Neural progenitor cell (in vitro differentiated cells): ENCODE measurements around the gene DAAM2. TPM values are rescaled to one million over a fixed set of nuclear protein-coding genes. Genes with fewer than 3 reads are reported as not detected.

Experiments
- DNase-seq: peaks from one replicate; pipeline ENCODE4 v3.0.0-alpha.2; 2016; ENCODE audit warnings: low spot score
- H2AFZ ChIP-seq: fragments of 200-600 bp; sonication (generic); replicated peaks from 2 replicates; pipeline ENCODE4 v1.6.1; 2016; ENCODE audit warnings: antibody characterized with exemption
- H3F3A ChIP-seq: fragments of 200-600 bp; sonication (generic); 2 replicates; pipeline ENCODE4 v1.6.1; 2016; ENCODE audit warnings: antibody characterized with exemption, low read depth
- H3K27ac ChIP-seq: fragments of 200-600 bp; sonication (generic); 2 replicates; pipeline ENCODE4 v1.5.1; 2016; ENCODE audit warnings: mild to moderate bottlenecking
- H3K27me3 ChIP-seq: fragments of 200-600 bp; sonication (generic); 2 replicates; pipeline ENCODE4 v1.6.1; 2016; ENCODE audit warnings: mild to moderate bottlenecking, moderate library complexity
- H3K36me3 ChIP-seq: fragments of 200-600 bp; sonication (generic); 2 replicates; pipeline ENCODE4 v1.5.1; 2016
- H3K4me1 ChIP-seq: fragments of 200-600 bp; sonication (generic); 2 replicates; pipeline ENCODE4 v1.6.1; 2016; ENCODE audit warnings: mixed run types
- H3K4me2 ChIP-seq: fragments of 200-600 bp; sonication (generic); 2 replicates; pipeline ENCODE4 v1.6.1; 2016
- H3K4me3 ChIP-seq: fragments of 200-600 bp; sonication (generic); 2 replicates; pipeline ENCODE4 v1.5.1; 2016
- H3K79me2 ChIP-seq: fragments of 200-600 bp; sonication (generic); 2 replicates; pipeline ENCODE4 v1.6.1; 2016; ENCODE audit warnings: low read depth
- H3K9ac ChIP-seq: fragments of 200-600 bp; sonication (generic); 2 replicates; pipeline ENCODE4 v1.6.1; 2016
- H3K9me3 ChIP-seq: fragments of 200-600 bp; sonication (generic); 2 replicates; pipeline ENCODE4 v1.5.1; 2016; ENCODE audit warnings: low read depth
- H4K20me1 ChIP-seq: fragments of 200-600 bp; sonication (generic); 2 replicates; pipeline ENCODE4 v1.6.1; 2016; ENCODE audit warnings: low read depth
- H3K27ac Mint-ChIP-seq: 3 replicates; pipeline ENCODE4 v1.8.0; 2021; ENCODE audit warnings: mixed read lengths
- H3K27me3 Mint-ChIP-seq: 2 replicates; pipeline ENCODE4 v1.8.0; 2022; ENCODE audit warnings: low read depth, mild to moderate bottlenecking, inconsistent platforms, moderate library complexity, mixed read lengths; ENCODE audit not compliant: insufficient read depth
- H3K36me3 Mint-ChIP-seq: 3 replicates; pipeline ENCODE4 v1.8.0; 2021; ENCODE audit warnings: mixed read lengths
- H3K4me1 Mint-ChIP-seq: 3 replicates; pipeline ENCODE4 v1.8.0; 2021; ENCODE audit warnings: mixed read lengths
- H3K4me3 Mint-ChIP-seq: 3 replicates; pipeline ENCODE4 v1.8.0; 2021; ENCODE audit warnings: mild to moderate bottlenecking, moderate library complexity, mixed read lengths
- H3K9me3 Mint-ChIP-seq: 3 replicates; pipeline ENCODE4 v1.8.0; 2020; ENCODE audit warnings: mixed read lengths
- CTCF ChIP-seq: fragments of 200-600 bp; sonication (generic); IDR thresholded peaks from 2 replicates; pipeline ENCODE4 v1.5.1; 2017; ENCODE audit warnings: antibody characterized with exemption, mild to moderate bottlenecking
- EZH2 ChIP-seq: fragments of 200-600 bp; sonication (generic); IDR thresholded peaks from 2 replicates; pipeline ENCODE4 v1.6.1; 2017; ENCODE audit warnings: antibody characterized with exemption, mild to moderate bottlenecking, moderate library complexity
- EZH2phosphoT487 ChIP-seq: fragments of 200-600 bp; sonication (generic); IDR thresholded peaks from 2 replicates; pipeline ENCODE4 v1.6.1; 2017; ENCODE audit warnings: antibody characterized with exemption
- total RNA-seq: library from RNA; depleted of rRNA; stranded (reverse); fragments of >200 nt; gene quantifications from 2 replicates; pipeline ENCODE4 v1.2.3, GENCODE V29; 2015; ENCODE audit warnings: low replicate concordance

DAAM2 gene
- total RNA-seq, 1 donor from 2014 or later = 2.1 TPM

- H3K4me3 Mint-ChIP-seq = no peak overlapping the region
- H4K20me1 ChIP-seq = no peaks in the 10 kb centered on the region
- peaks cover 25% of the 10 kb centered on the region for H3K4me1 Mint-ChIP-seq
- H3K9me3 ChIP-seq = no peaks in the 10 kb centered on the region
- H3K27me3 Mint-ChIP-seq = no peaks in the 10 kb centered on the region
- no peaks in the 10 kb centered on the region for H3K9me3 Mint-ChIP-seq
- no peaks in the 10 kb centered on the region for H3K36me3 Mint-ChIP-seq
- H3K36me3 ChIP-seq = no peaks in the 10 kb centered on the region
- no peak overlapping the region for H3K27ac ChIP-seq
- H3F3A ChIP-seq = no peaks in the 10 kb centered on the region
- H3K27me3 ChIP-seq = no peaks in the 10 kb centered on the region
- no peak for DNase-seq
- H3K27ac Mint-ChIP-seq = peak overlapping the region; percentile 51
- H3K79me2 ChIP-seq = no peaks in the 10 kb centered on the region
- no peak overlapping the region for H3K4me3 ChIP-seq
- H3K4me1 ChIP-seq = no peaks in the 10 kb centered on the region
- no peak overlapping the region for H3K9ac ChIP-seq
- H3K4me2 ChIP-seq = no peak overlapping the region
- H2AFZ ChIP-seq = no peak overlapping the region
- TF ChIP-seq EZH2phosphoT487 = no peak
- TF ChIP-seq CTCF = no peak
These were observed 20.8 kb downstream of the DAAM2 start for GRCh38 chr6:39812853-39813533.

- no peak for TF ChIP-seq CTCF
- no peak for TF ChIP-seq EZH2phosphoT487
- TF ChIP-seq EZH2 = no peak
- Mint-ChIP-seq H3K36me3 (no peaks in the 10 kb centered on the region), H3K9me3 (no peaks in the 10 kb centered on the region), H3K4me1 (peaks cover 17% of the 10 kb centered on the region), H3K4me3 (no peak overlapping the region), H3K27me3 (no peaks in the 10 kb centered on the region), H3K27ac (no peak overlapping the region)
- Histone ChIP-seq H3K4me1 (no peaks in the 10 kb centered on the region), H2AFZ (no peak overlapping the region), H3K27me3 (no peaks in the 10 kb centered on the region), H3K27ac (no peak overlapping the region), H3F3A (no peaks in the 10 kb centered on the region), H3K9me3 (no peaks in the 10 kb centered on the region), H3K4me2 (no peak overlapping the region), H3K9ac (no peak overlapping the region), H3K79me2 (no peaks in the 10 kb centered on the region), H3K4me3 (no peak overlapping the region), H3K36me3 (no peaks in the 10 kb centered on the region), H4K20me1 (no peaks in the 10 kb centered on the region)
- DNase-seq = no peak
These were observed 22.1 kb downstream of the DAAM2 start for GRCh38 chr6:39814236-39814635.

GRCh38 chr6:39815356-39815755 lies 23.2 kb downstream of the DAAM2 start:
- no peaks in the 10 kb centered on the region for H3K9me3 Mint-ChIP-seq
- Histone ChIP-seq H3K27ac (no peak overlapping the region), H3K4me3 (no peak overlapping the region), H3F3A (no peaks in the 10 kb centered on the region), H3K79me2 (no peaks in the 10 kb centered on the region), H3K27me3 (no peaks in the 10 kb centered on the region), H3K4me2 (no peak overlapping the region), H2AFZ (no peak overlapping the region), H4K20me1 (no peaks in the 10 kb centered on the region), H3K36me3 (no peaks in the 10 kb centered on the region), H3K9ac (no peak overlapping the region), H3K4me1 (no peaks in the 10 kb centered on the region), H3K9me3 (no peaks in the 10 kb centered on the region)
- no peak overlapping the region for H3K27ac Mint-ChIP-seq
- no peaks in the 10 kb centered on the region for H3K27me3 Mint-ChIP-seq
- no peaks in the 10 kb centered on the region for H3K36me3 Mint-ChIP-seq
- no peak for TF ChIP-seq EZH2phosphoT487
- no peak for DNase-seq
- peaks cover 17% of the 10 kb centered on the region for H3K4me1 Mint-ChIP-seq
- H3K4me3 Mint-ChIP-seq = no peak overlapping the region

- Histone ChIP-seq H3K27me3 (no peaks in the 10 kb centered on the region), H3K4me1 (no peaks in the 10 kb centered on the region), H3K9ac (no peak overlapping the region), H4K20me1 (no peaks in the 10 kb centered on the region), H3K36me3 (no peaks in the 10 kb centered on the region), H3K4me2 (no peak overlapping the region), H3K79me2 (no peaks in the 10 kb centered on the region), H3F3A (no peaks in the 10 kb centered on the region), H2AFZ (no peak overlapping the region), H3K4me3 (no peak overlapping the region), H3K27ac (no peak overlapping the region), H3K9me3 (no peaks in the 10 kb centered on the region)
- H3K4me1 Mint-ChIP-seq = peaks cover 12% of the 10 kb centered on the region
- TF ChIP-seq EZH2 (no peak), EZH2phosphoT487 (no peak), CTCF (no peak)
- no peak overlapping the region for H3K4me3 Mint-ChIP-seq
- H3K27ac Mint-ChIP-seq = no peak overlapping the region
- H3K27me3 Mint-ChIP-seq = peaks cover 4% of the 10 kb centered on the region
- no peaks in the 10 kb centered on the region for H3K9me3 Mint-ChIP-seq
- no peaks in the 10 kb centered on the region for H3K36me3 Mint-ChIP-seq
- DNase-seq = no peak
These were observed 24.6 kb downstream of the DAAM2 start for GRCh38 chr6:39816747-39817146.
